ENCODE results near the gene TNFAIP6.

- TF ChIP-seq GATA2 (IDR thresholded peaks at IDR 0.05; ENCODE audit: low read depth, low read length) (no peak), GATA3 (IDR thresholded peaks at IDR 0.05; ENCODE audit: low read depth, low read length) (no peak)
These were observed 42.6 kb downstream of the TNFAIP6 start for GRCh38 chr2:151399981-151400380.

All from SH-SY5Y (cell line).